HEK293 (cell line): ENCODE results near the gene DOCK1.

Source experiments
- CTCF ChIA-PET: fragments of 350-600 bp; formaldehyde crosslinking; extraction: SDS; loops from one replicate; lab custom pipeline; 2021; ENCODE audit warnings: antibody characterized with exemption; lab: Yijun Ruan, JAX
- POLR2A ChIA-PET: fragments of 300-600 bp; formaldehyde crosslinking; extraction: SDS; loops from one replicate; lab custom pipeline; 2020; ENCODE audit warnings: antibody characterized with exemption, inconsistent platforms; lab: Yijun Ruan, JAX
- H3K27ac ChIP-seq: fragments of 200-500 bp; sonication (Bioruptor generic); 2 replicates; pipeline ENCODE4 v1.5.1; 2014; ENCODE audit warnings: low read depth, low read length, control low read depth, inconsistent platforms; ENCODE audit errors: extremely low read depth
- H3K36me3 ChIP-seq, 2 experiments: fragments of 200-500 bp in 1 of 2; sonication (Bioruptor generic) in 1 of 2; 1 replicate in 1 of 2; 2 replicates in 1 of 2; pipeline ENCODE4 v1.5.1; 2014 to 2017; ENCODE audit warnings: inconsistent platforms in 2 of 2, low read length in 2 of 2; ENCODE audit not compliant: control insufficient read depth in 2 of 2, insufficient read depth in 1 of 2
- H3K4me1 ChIP-seq: fragments of 200-500 bp; sonication (Bioruptor generic); 2 replicates; pipeline ENCODE4 v1.5.1; 2014; ENCODE audit warnings: mild to moderate bottlenecking, low read length, inconsistent platforms; ENCODE audit not compliant: control insufficient read depth, insufficient read depth
- H3K4me3 ChIP-seq: 2 replicates; pipeline ENCODE4 v1.5.1; 2011; ENCODE audit warnings: low read depth, mild to moderate bottlenecking, control low read depth, low read length, moderate library complexity
- H3K9me3 ChIP-seq: fragments of 200-500 bp; sonication (Bioruptor generic); 2 replicates; pipeline ENCODE4 v1.5.1; 2014; ENCODE audit warnings: low read depth, low read length, inconsistent platforms; ENCODE audit not compliant: control insufficient read depth, insufficient read depth
- BCL6B ChIP-seq: fragments of 450-650 bp; formaldehyde crosslinking; IDR thresholded peaks from 2 replicates; pipeline ENCODE4 v1.5.1; 2017; ENCODE audit warnings: missing biosample characterization, missing genetic modification characterization
- EGR2 ChIP-seq: fragments of 450-650 bp; formaldehyde crosslinking; IDR thresholded peaks from 2 replicates; pipeline ENCODE4 v1.5.1; 2016; ENCODE audit warnings: low read depth, missing biosample characterization, missing genetic modification characterization
- KLF1 ChIP-seq: fragments of 450-650 bp; formaldehyde crosslinking; IDR thresholded peaks from 2 replicates; pipeline ENCODE4 v1.5.1; 2016; ENCODE audit warnings: missing biosample characterization, missing genetic modification characterization
- ZBTB8A ChIP-seq: fragments of 450-650 bp; formaldehyde crosslinking; IDR thresholded peaks from 2 replicates; pipeline ENCODE4 v1.5.1; 2016; ENCODE audit warnings: missing biosample characterization, missing genetic modification characterization
- ZFHX2 ChIP-seq: fragments of 450-650 bp; formaldehyde crosslinking; conservative IDR thresholded peaks from 2 replicates; pipeline ENCODE4 v1.5.1; 2016; ENCODE audit warnings: missing biosample characterization, missing genetic modification characterization
- ZFP37 ChIP-seq: fragments of 450-650 bp; formaldehyde crosslinking; IDR thresholded peaks from 2 replicates; pipeline ENCODE4 v1.5.1; 2016; ENCODE audit warnings: missing biosample characterization, missing genetic modification characterization
- ZFP41 ChIP-seq: fragments of 450-650 bp; formaldehyde crosslinking; IDR thresholded peaks from 2 replicates; pipeline ENCODE4 v1.5.1; 2016; ENCODE audit warnings: missing biosample characterization, missing genetic modification characterization, borderline replicate concordance
- ZNF146 ChIP-seq: fragments of 450-650 bp; formaldehyde crosslinking; IDR thresholded peaks from 2 replicates; pipeline ENCODE4 v1.5.1; 2016; ENCODE audit warnings: missing biosample characterization, missing genetic modification characterization
- ZNF202 ChIP-seq: fragments of 450-650 bp; formaldehyde crosslinking; IDR thresholded peaks from 2 replicates; pipeline ENCODE4 v1.5.1; 2016; ENCODE audit warnings: missing biosample characterization, missing genetic modification characterization, borderline replicate concordance
- ZNF335 ChIP-seq: fragments of 450-650 bp; formaldehyde crosslinking; conservative IDR thresholded peaks from 2 replicates; pipeline ENCODE4 v1.5.1; 2016; ENCODE audit warnings: missing biosample characterization, missing genetic modification characterization
- ZNF394 ChIP-seq: fragments of 450-650 bp; formaldehyde crosslinking; IDR thresholded peaks from 2 replicates; pipeline ENCODE4 v1.5.1; 2016; ENCODE audit warnings: missing biosample characterization, missing genetic modification characterization, mild to moderate bottlenecking, moderate library complexity, borderline replicate concordance
- ZNF48 ChIP-seq: fragments of 450-650 bp; formaldehyde crosslinking; IDR thresholded peaks from 2 replicates; pipeline ENCODE4 v1.5.1; 2016; ENCODE audit warnings: missing biosample characterization, missing genetic modification characterization
- ZNF514 ChIP-seq: fragments of 450-650 bp; formaldehyde crosslinking; IDR thresholded peaks from 2 replicates; pipeline ENCODE4 v1.5.1; 2016; ENCODE audit warnings: missing biosample characterization, missing genetic modification characterization
- ZNF521 ChIP-seq: fragments of 450-650 bp; formaldehyde crosslinking; IDR thresholded peaks from 2 replicates; pipeline ENCODE4 v1.5.1; 2017; ENCODE audit warnings: missing biosample characterization, mild to moderate bottlenecking, missing genetic modification characterization
- ZNF549 ChIP-seq: fragments of 450-650 bp; IDR thresholded peaks from 2 replicates; pipeline ENCODE4 v1.5.1; 2018; ENCODE audit warnings: missing biosample characterization, missing genetic modification characterization, mild to moderate bottlenecking, inconsistent platforms, moderate library complexity
- ZNF664 ChIP-seq: fragments of 450-650 bp; formaldehyde crosslinking; IDR thresholded peaks from 2 replicates; pipeline ENCODE4 v1.5.1; 2016; ENCODE audit warnings: missing biosample characterization, missing genetic modification characterization
- ZNF791 ChIP-seq: fragments of 450-650 bp; formaldehyde crosslinking; IDR thresholded peaks from 2 replicates; pipeline ENCODE4 v1.5.1; 2016; ENCODE audit warnings: missing biosample characterization, missing genetic modification characterization
- ZNF830 ChIP-seq: fragments of 450-650 bp; IDR thresholded peaks from 2 replicates; pipeline ENCODE4 v1.5.0; 2018; ENCODE audit warnings: missing biosample characterization, missing genetic modification characterization, low read depth, mild to moderate bottlenecking, moderate library complexity
- TF ChIP-seq, protein P1 (sequence below): fragments of 450-650 bp; formaldehyde crosslinking; IDR thresholded peaks from 2 replicates; pipeline ENCODE4 v1.5.1; 2016; ENCODE audit warnings: missing biosample characterization, missing genetic modification characterization, borderline replicate concordance
- TF ChIP-seq, protein P2 (sequence below): fragments of 450-650 bp; formaldehyde crosslinking; IDR thresholded peaks from 2 replicates; pipeline ENCODE4 v1.5.1; 2016; ENCODE audit warnings: missing biosample characterization, missing genetic modification characterization

Gene DOCK1

GRCh38 chr10:127033216-127034033 lies 128.2 kb downstream of the DOCK1 start (continued):
- TF ChIP-seq ZFP41 (tag by site-specific recombination) = no peak
- TF ChIP-seq, protein P1, sequence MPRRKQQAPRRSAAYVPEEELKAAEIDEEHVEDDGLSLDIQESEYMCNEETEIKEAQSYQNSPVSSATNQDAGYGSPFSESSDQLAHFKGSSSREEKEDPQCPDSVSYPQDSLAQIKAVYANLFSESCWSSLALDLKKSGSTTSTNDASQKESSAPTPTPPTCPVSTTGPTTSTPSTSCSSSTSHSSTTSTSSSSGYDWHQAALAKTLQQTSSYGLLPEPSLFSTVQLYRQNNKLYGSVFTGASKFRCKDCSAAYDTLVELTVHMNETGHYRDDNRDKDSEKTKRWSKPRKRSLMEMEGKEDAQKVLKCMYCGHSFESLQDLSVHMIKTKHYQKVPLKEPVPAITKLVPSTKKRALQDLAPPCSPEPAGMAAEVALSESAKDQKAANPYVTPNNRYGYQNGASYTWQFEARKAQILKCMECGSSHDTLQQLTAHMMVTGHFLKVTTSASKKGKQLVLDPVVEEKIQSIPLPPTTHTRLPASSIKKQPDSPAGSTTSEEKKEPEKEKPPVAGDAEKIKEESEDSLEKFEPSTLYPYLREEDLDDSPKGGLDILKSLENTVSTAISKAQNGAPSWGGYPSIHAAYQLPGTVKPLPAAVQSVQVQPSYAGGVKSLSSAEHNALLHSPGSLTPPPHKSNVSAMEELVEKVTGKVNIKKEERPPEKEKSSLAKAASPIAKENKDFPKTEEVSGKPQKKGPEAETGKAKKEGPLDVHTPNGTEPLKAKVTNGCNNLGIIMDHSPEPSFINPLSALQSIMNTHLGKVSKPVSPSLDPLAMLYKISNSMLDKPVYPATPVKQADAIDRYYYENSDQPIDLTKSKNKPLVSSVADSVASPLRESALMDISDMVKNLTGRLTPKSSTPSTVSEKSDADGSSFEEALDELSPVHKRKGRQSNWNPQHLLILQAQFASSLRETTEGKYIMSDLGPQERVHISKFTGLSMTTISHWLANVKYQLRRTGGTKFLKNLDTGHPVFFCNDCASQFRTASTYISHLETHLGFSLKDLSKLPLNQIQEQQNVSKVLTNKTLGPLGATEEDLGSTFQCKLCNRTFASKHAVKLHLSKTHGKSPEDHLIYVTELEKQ = no peak
- TF ChIP-seq, all 188 proteins: peak for 0

- POLR2A ChIA-PET = no interaction called here
- H3K4me3 ChIP-seq = no peak overlapping the region
- CTCF ChIA-PET = no interaction called here
- no peaks in the 10 kb centered on the region for H3K9me3 ChIP-seq
- H3K4me1 ChIP-seq = no peaks in the 10 kb centered on the region
- no peak overlapping the region for H3K27ac ChIP-seq
- TF ChIP-seq ZFHX2 (tag by site-specific recombination) = peak; percentile 50
- TF ChIP-seq ZNF830 (tag by site-specific recombination) = no peak
- peak; percentile 58 for TF ChIP-seq EGR2 (tag by site-specific recombination)
- peaks cover 17 to 75% of the 10 kb centered on the region in 2 experiments for H3K36me3 ChIP-seq
Observed at GRCh38 chr10:127034034-127034633, 128.9 kb downstream of the DOCK1 start.

DNA sequence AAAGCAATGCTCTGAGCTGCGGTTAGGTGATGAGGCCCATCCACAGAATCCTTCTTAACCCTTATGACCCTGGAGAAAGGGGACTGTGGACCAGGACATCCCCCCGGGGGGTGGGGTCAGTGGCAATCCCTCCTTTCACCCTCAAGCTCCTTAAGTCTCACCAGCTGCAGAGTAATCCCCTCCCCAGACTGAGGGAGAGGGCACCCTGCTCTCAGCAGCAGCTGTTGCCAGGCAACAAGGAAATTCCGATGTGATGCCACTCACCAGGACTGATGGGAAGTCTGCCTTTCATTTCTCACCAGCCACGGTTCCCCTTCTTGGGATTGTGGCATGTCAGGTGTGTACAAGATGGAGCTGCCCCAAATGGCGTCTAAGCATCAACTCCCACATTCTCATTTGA lies 129.6 kb downstream of the DOCK1 start:
- TF ChIP-seq ZNF146 (tag by site-specific recombination) (no peak), ZNF202 (tag by site-specific recombination) (no peak), ZNF791 (tag by site-specific recombination) (no peak), ZNF514 (tag by site-specific recombination) (no peak), ZFHX2 (tag by site-specific recombination) (no peak), ZBTB8A (tag by site-specific recombination) (no peak), ZNF549 (tag by site-specific recombination) (no peak), ZNF521 (tag by site-specific recombination) (no peak), ZNF394 (tag by site-specific recombination) (no peak), BCL6B (tag by site-specific recombination) (no peak), ZNF48 (tag by site-specific recombination) (no peak), ZNF664 (tag by site-specific recombination) (no peak), KLF1 (tag by site-specific recombination) (no peak), ZFP37 (tag by site-specific recombination) (no peak), ZNF335 (no peak)
- TF ChIP-seq, protein P2, sequence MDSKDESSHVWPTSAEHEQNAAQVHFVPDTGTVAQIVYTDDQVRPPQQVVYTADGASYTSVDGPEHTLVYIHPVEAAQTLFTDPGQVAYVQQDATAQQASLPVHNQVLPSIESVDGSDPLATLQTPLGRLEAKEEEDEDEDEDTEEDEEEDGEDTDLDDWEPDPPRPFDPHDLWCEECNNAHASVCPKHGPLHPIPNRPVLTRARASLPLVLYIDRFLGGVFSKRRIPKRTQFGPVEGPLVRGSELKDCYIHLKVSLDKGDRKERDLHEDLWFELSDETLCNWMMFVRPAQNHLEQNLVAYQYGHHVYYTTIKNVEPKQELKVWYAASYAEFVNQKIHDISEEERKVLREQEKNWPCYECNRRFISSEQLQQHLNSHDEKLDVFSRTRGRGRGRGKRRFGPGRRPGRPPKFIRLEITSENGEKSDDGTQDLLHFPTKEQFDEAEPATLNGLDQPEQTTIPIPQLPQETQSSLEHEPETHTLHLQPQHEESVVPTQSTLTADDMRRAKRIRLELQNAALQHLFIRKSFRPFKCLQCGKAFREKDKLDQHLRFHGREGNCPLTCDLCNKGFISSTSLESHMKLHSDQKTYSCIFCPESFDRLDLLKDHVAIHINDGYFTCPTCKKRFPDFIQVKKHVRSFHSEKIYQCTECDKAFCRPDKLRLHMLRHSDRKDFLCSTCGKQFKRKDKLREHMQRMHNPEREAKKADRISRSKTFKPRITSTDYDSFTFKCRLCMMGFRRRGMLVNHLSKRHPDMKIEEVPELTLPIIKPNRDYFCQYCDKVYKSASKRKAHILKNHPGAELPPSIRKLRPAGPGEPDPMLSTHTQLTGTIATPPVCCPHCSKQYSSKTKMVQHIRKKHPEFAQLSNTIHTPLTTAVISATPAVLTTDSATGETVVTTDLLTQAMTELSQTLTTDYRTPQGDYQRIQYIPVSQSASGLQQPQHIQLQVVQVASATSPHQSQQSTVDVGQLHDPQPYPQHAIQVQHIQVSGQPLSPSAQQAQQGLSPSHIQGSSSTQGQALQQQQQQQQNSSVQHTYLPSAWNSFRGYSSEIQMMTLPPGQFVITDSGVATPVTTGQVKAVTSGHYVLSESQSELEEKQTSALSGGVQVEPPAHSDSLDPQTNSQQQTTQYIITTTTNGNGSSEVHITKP = no peak
- ChIA-PET POLR2A (no interaction called here), CTCF (no interaction called here)
- H3K4me1 ChIP-seq = no peaks in the 10 kb centered on the region
- no peak overlapping the region for H3K27ac ChIP-seq
- H3K9me3 ChIP-seq = no peaks in the 10 kb centered on the region
- peaks cover 17 to 76% of the 10 kb centered on the region in 2 experiments for H3K36me3 ChIP-seq
- H3K4me3 ChIP-seq = no peak overlapping the region
